IMR-90 (cell line): ENCODE results near the gene DLX6.

Source experiments
- FOS ChIP-seq: fragments of 150-350 bp; IDR thresholded peaks from 2 replicates; pipeline ENCODE4 v1.6.1; 2016; ENCODE audit warnings: low read depth, low read length
- POLR2A ChIP-seq: IDR thresholded peaks from 2 replicates; pipeline ENCODE4 v1.6.1; 2012; ENCODE audit warnings: mild to moderate bottlenecking, low read depth, low read length
- RAD21 ChIP-seq: IDR thresholded peaks from 2 replicates; pipeline ENCODE4 v1.6.1; 2012; ENCODE audit warnings: low read length, improper control_type of control experiment
- TF ChIP-seq, protein P1 (sequence below): conservative IDR thresholded peaks from 2 replicates; pipeline ENCODE4 v1.5.1; 2012; ENCODE audit warnings: mild to moderate bottlenecking, low read depth, low read length, improper control_type of control experiment
- TF ChIP-seq, protein P2 (sequence below): fragments of 150-350 bp; IDR thresholded peaks from 2 replicates; pipeline ENCODE4 v1.6.1; 2016; ENCODE audit warnings: low read depth, mild to moderate bottlenecking, low read length, moderate library complexity, borderline replicate concordance

DNA sequence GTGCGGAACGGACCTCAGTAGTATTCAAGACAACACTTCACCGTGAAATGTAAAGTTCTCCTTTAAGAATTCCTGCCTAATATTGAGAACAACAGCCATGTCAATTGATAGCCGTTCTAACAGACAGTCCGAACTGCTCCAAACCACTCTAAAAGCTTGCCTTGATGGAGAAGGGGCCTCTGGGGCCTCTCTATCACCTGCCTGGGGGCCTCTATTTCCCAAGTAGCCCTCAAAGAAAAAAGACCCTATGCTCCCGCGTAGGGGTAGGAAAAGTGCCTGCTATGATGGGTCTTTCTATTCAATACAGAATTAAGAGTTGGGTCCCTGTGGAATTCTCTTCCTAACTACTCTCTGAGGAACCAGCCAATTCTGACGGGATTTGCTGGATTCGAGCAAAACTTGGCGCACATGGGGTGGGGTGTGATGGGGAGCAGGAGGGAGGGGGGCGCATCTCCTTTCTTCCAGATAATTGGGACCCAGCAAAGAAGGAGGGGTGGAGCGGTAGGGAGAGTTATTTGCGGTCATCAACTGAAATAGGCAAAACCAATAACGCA lies 8.3 kb upstream of the DLX6 start:
- TF ChIP-seq, protein P1, sequence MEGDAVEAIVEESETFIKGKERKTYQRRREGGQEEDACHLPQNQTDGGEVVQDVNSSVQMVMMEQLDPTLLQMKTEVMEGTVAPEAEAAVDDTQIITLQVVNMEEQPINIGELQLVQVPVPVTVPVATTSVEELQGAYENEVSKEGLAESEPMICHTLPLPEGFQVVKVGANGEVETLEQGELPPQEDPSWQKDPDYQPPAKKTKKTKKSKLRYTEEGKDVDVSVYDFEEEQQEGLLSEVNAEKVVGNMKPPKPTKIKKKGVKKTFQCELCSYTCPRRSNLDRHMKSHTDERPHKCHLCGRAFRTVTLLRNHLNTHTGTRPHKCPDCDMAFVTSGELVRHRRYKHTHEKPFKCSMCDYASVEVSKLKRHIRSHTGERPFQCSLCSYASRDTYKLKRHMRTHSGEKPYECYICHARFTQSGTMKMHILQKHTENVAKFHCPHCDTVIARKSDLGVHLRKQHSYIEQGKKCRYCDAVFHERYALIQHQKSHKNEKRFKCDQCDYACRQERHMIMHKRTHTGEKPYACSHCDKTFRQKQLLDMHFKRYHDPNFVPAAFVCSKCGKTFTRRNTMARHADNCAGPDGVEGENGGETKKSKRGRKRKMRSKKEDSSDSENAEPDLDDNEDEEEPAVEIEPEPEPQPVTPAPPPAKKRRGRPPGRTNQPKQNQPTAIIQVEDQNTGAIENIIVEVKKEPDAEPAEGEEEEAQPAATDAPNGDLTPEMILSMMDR = no peak
- TF ChIP-seq, protein P2, sequence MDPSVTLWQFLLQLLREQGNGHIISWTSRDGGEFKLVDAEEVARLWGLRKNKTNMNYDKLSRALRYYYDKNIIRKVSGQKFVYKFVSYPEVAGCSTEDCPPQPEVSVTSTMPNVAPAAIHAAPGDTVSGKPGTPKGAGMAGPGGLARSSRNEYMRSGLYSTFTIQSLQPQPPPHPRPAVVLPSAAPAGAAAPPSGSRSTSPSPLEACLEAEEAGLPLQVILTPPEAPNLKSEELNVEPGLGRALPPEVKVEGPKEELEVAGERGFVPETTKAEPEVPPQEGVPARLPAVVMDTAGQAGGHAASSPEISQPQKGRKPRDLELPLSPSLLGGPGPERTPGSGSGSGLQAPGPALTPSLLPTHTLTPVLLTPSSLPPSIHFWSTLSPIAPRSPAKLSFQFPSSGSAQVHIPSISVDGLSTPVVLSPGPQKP = no peak
- TF ChIP-seq RAD21 (no peak), POLR2A (no peak), FOS (no peak)
